Activated gamma-delta T cell treated with anti-CD3 and anti-CD28 coated beads, Interleukin-2, amount 50 U/mL, for 16 hours (primary cell): ENCODE data around the gene PHACTR1.
A peak's percentile ranks its signal among the peaks of the same experiment; 100 is the strongest.

Experiments used
- DNase-seq: peaks from one replicate; pipeline ENCODE4 v3.0.0-alpha.2; 2020; ENCODE audit warnings: low read depth

PHACTR1 gene

DNA sequence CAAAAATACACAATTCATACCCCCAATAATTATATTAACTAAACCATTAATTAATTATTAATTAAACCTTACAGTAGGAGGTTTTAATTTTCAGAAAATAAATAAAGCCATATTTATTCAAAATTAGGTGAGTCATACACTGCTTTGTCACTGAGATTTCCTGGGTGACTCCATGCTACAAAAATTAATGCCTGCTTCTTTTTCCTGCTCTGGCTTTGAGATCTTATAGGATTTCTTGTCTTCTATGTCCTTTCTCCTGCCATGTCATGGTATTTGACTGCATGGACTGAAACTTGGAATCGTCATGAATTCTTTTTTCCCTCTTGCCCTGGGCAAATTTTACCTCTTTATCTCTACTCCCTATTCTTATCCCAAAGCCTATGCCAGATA is 133.2 kb downstream of the PHACTR1 start:
- no peak for DNase-seq

DNA sequence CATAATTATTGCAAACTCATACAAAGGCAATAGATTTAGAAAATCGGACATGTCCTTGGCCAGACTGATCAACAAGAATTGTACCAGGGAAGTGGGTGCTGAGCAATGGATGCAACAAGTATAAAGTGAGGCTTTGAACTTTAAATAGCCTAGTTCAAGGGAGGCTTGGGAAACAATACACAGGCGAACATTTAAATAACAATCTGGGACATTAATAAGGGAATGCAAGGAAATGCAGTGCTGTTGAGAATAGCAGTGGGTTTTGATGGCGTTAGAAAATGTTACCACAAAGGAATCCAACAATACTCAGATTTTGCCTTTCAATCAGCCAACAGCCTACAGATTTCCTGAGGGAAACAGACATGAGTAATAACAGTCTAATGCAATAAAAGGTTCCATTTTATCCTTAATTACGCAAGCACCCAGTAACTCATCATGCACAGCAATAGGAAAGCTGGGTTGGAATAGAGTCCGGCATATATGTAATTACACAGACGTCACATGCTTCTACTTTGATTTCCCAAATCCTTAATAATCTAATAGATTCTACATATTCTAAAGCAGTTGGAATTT is 134.6 kb downstream of the PHACTR1 start:
- DNase-seq, result no peak

DNA sequence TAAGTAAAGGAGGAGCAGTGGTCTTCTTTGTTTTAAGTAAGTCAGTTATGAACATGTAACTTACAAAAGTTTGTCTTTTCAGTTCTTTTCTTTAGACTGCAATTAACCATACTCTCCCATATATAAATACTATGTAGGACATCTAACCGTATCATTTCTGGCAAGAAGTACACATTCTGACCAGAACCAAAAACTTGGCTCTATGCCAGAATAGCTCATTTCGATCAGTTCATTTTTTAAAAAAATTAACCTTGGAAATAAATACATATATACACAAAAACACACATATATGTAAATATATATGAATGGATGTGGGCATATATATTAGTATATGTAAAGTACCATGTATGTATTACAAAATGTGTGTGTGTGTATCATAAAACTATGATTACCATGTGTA is 145.0 kb downstream of the PHACTR1 start:
- no peak for DNase-seq

DNA sequence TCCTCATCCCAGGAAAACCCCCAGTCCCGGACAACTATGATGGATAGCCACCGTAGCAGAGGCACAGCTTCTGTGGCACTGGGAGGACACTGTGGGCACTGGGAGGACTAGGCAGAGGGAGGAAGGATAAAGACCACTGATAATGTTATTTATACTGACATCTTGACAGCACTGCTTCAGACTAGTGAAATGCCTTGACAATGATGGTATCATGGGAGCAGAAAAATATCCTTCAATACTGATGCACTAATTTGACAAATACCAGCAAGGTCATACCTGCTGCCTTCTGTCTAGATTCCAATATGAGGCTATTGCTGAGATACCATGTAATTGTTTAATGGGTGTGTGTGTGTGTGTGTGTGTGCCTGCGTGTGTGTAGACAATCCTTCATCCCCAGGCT is 148.6 kb downstream of the PHACTR1 start:
- DNase-seq, result no peak

DNA sequence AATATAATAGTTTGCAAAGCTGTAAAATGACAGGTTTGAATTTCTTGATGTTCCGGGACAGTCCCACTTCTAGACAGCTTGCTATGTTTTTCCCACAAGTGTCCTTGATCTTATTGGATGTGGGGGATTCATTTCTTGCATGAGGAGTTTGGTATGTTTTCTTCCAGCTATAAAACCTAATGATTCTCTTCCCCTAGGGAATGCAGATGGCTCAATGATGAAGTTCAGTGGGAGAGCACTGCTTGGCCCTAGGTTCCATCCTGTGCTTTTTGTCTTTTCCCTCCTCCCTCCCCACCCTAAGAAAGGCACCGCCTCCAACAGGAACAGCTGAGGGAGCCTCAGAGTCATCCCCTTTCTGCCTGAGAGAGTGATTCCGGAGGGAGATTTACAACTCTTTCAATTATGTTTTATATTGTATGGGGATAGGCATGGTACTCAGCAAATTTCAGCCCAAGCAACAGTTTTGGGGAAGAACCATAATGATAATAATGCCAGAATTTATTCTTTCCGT is 149.2 kb downstream of the PHACTR1 start:
- DNase-seq, result no peak

- no peak for DNase-seq
These were observed 150.0 kb downstream of the PHACTR1 start for GRCh38 chr6:12866422-12867029.

GRCh38 chr6:12869816-12870432 is 153.4 kb downstream of the PHACTR1 start:
- DNase-seq, result no peak

DNA sequence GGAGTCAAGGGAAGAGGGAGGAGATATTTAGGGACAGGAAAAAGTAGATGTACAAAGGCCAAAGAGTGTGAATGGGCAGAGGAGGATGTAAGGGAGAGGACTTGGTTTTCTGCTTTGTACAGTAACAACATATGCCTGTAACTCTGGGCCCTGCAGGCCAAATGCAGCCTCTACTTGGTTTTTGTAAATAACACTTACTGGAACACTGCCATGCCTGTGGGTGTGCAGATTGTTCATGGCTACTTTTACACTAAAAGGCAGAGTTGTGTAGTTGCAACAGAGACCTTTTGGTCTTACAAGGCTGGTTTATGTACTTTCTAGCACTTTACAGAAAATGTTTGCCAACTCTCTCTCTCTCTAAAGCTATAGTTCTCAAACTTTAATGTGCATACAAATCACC is 157.1 kb downstream of the PHACTR1 start:
- DNase-seq, result no peak

GRCh38 chr6:12875051-12875450 is 158.5 kb downstream of the PHACTR1 start:
- no peak for DNase-seq

DNA sequence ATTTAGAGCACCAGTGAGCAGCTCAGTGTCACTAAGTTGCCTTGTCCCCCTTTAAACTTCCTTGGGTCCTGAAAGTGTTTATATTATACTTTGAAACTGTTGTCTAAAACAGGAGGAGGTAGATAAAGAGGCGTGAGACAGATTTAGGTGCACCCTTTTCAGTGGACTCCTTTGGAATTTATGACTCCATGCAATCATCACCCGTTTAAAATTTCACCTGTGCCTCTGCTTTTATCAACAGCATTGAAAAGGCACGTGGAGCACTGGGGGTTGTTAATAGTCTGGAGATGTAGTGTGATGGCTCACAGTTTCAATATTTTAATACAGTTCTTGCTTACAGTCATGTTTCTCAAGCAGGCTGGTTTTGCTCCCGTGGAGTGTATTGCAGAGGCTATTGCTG is 162.2 kb downstream of the PHACTR1 start:
- no peak for DNase-seq

DNA sequence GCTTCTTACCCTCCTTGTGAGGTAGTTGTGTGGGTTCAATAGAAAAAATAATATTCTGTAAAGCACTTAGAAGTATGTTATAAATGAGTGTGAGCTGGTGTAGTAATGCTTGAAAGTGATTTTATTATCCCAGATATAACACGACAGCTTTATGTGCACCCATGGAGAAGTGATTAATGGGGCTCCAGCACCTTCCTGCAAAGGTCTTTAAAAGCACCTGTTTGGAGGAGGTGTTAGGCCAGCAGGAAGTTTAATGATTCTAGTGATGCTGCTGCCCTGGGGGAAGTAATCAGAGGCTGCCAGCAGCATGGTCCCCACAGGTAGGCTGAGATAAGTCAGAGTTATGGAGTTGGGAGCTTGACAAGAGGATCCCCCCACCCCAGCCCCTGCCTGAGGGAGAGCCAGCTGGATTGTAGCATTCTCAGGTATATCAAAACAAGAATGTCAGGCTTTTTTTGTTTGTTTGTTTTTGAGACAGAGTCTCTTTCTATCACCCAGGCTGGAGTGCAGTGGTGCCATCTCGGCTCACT is 166.3 kb downstream of the PHACTR1 start:
- DNase-seq, result no peak

DNA sequence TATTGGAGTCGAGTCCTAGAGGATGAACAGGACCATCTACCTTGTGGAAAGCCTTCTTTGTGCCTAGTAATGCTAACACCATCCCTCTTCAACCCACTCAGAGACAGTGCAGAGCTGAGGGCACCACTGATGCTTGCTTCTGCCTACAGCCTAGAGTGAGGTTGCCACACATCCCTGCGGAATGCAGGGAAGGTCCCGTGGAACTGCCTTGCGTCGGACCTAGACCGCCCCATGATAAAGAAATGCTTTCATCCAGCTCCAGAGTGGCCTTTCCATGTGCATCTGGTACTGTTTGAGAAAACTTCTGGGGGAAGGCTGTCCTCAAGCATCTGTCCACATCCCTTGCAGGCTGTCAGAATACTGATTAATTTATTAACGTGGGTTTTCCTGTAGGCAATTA is 168.4 kb downstream of the PHACTR1 start:
- DNase-seq, result no peak

DNA sequence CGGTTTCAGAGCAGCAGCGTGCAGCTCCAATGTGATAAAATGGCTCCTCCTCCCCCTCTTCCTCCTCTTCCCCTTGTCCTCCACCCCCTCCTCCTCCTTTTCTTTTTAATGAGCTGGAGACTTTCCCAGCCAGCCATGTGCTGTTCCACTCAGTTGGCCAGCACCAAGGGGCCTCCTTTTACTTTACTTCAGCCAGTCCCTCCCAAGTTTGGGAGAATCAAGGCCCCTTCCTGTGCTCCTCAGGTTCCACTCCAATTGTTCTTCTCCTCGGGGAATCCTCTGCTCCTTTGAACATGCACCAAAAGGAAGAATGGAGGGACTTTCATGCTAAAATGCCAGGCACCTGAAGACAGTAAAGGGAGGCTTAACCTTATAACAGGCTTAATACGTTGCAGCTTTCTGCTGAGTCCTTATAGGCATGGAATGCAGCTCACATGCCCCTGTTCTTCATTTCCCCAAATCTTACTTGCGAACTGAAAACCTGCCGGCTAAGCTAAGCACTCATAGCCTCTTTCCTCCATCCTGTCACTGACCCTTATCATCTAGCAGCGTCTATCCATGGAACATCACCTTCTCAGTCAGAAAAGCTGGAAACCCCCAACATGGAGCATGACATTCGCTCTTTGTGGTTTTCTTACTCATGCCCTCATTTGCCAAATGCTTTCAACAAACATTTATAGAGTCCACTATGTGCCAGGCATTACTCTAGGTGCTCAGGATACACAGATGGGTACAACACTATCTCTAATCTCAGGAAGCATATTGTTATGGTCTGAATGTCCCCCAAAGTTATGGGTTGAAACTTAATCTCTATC is 170.6 kb downstream of the PHACTR1 start:
- no peak for DNase-seq

- peak; percentile 1 for DNase-seq
These were observed 173.7 kb downstream of the PHACTR1 start for GRCh38 chr6:12890171-12890790.

- DNase-seq, result no peak
These were observed 175.0 kb downstream of the PHACTR1 start for GRCh38 chr6:12891595-12891994.

- no peak for DNase-seq
These were observed 175.6 kb downstream of the PHACTR1 start for GRCh38 chr6:12892151-12892550.

DNA sequence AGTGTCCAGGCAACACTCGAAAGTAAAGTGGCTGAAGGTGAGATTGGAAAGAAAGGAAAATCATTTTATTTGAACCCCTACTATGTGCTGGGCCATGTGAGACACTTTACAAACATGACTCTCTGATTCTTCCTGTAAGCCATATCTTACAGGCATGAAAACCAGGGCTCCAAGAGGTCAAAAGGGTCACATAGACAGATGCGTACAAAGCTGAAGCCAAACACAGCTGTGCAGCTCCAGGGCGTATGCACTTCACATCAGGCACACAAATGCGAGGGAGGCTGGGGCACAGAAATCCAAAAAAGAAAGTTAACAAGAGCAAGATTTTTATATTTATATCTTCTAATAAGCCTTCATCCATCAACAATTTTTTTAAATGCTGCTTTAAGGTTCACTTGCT is 176.5 kb downstream of the PHACTR1 start:
- no peak for DNase-seq

GRCh38 chr6:12895721-12896120 is 179.2 kb downstream of the PHACTR1 start:
- no peak for DNase-seq

DNA sequence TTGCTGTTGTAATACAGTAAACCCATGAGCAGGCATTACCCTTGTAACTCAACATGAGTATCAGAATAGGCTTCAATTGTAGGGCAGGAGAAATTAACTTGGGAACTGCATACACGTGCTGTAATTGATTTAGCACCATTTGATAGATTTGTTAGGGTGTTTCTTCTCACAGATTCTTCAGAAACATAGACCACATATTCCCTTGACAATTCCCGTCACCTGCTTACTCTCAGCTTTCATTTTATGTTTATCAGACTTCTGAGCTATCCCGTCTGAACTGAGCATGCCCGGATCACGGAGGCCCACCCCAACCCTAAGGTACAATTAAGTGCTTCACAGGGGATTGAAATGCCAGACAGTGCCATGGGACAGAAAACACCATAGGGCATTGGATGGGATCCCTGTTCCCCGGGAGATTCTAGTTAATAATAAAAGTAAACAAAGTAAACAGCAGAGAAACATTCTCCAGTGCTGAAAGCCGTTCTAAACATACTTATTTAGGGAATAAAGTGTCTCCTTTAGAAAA is 179.7 kb downstream of the PHACTR1 start:
- DNase-seq, result no peak

- DNase-seq, result no peak
These were observed 182.0 kb downstream of the PHACTR1 start for GRCh38 chr6:12898603-12899002.

DNA sequence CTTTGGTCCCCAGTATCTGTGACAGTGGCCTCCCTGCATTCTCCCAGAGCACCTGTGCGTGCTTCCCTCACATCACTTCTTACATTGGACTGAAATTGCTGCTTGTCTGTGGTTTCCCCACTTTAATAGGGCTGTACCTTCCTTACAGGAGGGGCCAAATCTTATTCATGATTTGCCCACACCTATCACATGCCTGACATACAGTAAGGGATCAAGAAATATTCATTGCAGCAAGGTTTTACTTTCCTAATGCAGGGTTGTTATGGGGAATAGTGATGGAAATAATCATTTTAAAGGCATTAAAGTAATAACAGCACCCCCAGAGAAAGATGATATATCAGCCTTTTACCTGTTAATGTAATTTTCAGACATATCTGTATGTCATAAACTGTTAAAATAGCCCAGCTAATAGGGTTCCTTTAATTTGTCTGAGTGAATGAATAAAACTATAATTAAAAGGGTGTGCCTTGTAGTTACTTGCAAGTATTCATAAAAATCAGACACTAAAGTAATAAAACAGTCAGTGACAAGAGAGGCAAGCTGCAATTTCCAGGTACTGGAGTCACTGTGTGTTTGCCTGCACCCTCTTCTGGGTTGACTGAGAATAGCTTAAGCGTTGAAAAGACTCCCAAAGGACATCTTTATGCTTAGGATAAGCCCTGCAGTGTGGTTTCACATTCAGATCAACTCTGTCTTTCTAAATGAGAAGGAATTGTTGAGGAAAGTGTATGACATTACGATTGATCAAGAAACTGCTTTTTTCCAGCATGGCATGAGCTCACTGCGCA is 182.7 kb downstream of the PHACTR1 start:
- DNase-seq, result no peak
